Stimulated activated CD8-positive, alpha-beta memory T cell treated with anti-CD3 and anti-CD28 coated beads, Interleukin-15, amount 100 ng/mL, for 1 hour (primary cell): Measurements from ENCODE around the gene BICDL2.

Source experiments
- DNase-seq: peaks from one replicate; pipeline ENCODE4 v3.0.0-alpha.2; 2020; ENCODE audit warnings: low read depth

The BICDL2 gene

GRCh38 chr16:3046641-3047386 is 10.1 kb upstream of the BICDL2 start:
- no peak for DNase-seq

DNA sequence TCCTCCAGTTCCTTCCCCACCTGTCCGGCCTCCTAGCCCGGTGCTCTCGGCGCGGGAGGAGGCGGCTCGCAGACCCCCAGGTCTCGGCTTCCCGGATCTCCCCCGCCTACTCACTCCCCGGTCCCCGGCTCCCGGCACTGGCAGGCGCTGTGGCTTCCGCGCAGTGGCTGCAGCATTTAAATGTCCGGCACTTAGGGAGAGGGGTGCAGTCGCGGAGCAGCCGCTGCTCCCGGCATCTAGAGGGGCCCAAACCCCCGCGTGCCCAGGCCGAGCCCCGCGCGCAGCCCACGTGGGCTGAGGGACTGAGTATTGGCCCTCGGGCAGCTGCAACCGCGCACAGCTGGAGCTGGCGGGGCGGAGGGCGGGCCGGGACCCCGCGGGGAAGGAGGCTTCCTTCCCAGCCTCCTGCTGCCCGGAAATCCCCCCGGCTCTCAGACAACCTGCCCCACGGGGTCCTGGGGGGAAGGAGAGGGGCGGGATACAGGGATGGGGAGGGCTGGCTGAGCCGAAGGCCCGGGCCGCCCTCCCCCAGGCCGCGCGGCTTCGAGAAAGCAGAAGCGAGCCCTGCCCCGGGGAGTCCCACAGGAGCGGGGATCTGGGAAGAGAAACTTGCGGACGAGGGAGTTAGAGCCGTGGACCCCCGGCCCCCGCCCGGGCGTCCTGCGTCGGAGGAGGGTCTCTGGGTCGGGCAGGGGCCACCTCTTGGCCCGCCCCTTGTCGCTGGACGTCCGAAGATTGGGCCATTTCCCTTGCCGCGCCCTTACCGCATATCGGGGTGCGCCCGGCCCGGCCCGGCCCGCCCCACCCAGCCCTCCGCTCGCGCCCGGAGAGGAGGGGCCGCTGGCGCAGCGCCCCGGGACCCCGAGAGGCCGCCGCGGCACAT is 9.3 kb upstream of the BICDL2 start, which contains the start of gene MMP25:
TSS of gene MMP25 (plus strand) at position 804 of the 883 bp plus-strand sequence. CDS start 357 bp downstream, outside the sequence.
- no peak for DNase-seq

DNA sequence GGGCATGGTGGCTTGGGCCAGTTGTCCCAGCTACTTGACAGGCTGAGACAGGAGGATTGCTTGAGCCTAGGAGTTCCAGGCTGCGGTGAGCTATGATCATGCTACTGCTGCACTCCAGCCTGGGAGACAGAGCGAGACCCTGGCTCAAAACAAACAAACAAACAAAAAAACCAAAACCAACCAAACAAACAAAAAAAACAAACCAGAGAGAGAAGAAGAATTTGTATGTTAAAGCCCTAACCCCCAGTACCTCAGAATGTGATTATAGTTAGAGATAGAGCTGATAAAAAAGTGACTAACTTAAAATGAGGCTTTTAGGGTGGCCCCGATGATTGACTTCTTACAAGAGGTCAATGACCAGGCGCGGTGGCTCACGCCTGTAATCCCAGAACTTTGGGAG is 8.0 kb upstream of the BICDL2 start:
- DNase-seq = no peak

DNA sequence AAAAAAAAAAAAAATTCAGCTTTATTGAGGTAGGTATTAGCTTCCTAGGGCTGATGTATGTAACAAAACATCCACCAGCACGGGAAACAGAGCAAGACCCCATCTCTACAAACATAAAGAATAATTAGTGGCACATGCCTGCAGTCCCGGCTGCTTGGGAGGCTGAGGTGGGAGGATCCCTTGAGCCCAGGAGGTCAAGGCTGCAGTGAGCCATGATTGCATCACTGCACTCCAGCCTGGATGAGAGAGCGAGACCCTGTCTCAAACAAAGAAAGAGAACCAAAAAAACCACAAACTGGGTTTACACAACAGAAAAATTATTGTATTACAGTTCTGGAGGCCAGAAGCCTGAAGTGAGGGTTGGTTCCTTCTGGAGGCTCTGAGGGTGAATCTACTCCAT is 5.6 kb upstream of the BICDL2 start:
- DNase-seq = no peak

DNA sequence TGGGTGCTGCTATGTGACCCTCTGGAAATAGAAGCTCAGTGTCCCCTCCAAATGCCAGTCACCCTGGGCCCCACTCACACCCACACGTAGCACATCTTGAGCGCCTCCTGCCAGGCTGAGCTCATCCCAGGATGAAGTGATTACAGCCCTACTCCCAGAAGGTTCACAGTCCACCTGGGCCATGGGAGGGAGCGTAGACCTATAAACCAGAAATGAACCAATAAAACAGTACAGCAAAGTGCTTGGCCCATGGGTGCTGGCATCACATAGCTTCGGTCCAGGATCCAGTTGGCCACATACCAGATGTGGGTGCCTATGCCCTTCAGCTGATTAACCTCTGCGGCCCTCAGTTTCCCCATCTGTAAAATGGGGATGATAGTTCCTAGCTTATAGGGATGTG is 2.2 kb upstream of the BICDL2 start:
- no peak for DNase-seq

GRCh38 chr16:3038256-3038655 is 1.5 kb upstream of the BICDL2 start:
- DNase-seq = no peak

DNA sequence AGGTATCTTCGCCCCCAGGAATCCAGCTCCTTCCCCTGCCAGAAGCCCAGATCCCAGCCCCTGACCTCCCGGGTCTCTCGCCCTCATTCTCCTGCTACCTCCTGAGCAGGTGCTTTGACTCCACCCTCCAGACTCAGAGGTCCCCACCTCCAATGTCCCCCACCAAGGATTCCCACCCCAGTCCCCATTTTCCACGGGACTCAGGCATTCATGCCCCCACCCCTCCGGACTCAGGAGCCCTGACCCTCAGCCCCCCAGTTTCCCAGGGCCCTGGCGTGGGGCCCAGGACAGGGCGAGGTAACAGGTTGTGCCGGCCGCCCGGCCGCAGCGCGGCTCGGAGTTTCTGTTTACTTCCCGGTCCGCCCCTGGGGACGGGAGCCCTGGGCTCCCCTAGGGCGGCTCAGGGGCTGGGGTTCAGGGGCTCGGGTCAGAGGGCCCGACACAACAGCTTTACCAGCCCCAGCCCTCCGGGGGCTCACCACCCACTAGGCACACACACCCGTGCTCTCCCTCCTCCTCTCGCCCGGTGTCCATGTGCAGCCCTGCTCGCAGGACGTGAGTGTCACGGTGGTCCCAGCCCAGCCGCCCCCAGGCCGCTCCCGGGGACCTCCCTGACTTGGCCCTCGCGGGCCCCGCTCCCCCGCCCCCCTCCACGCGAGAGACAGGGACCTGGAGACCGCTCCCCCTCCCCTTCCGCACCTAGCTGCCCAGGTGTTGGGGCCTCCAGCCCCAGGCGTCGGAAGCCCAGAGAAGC is 595 bp downstream of the BICDL2 start:
- DNase-seq = no peak

GRCh38 chr16:3035289-3035971 is 1.3 kb downstream of the BICDL2 start:
- DNase-seq = no peak

DNA sequence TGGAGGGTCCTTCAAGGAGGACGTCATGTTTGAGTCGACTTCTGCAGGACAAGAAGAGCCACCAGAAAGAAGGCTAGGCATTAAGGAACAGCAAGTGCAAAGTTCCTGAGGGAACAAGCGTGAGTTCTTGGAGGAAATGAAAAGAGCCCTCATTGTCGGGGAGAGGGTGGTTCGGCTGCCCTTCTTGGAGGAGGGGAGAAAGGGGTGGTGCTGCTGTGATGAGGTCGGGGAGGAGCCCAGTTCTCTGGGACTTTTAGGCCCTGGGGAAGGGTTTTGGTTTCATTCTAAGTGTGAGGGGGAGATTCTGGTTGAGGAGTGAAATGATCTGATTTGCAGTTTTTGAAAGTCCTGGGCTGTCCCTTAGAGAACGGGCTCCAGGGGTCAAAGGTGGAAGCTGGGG is 4.1 kb downstream of the BICDL2 start:
- no peak for DNase-seq

GRCh38 chr16:3030222-3031212 is 6.2 kb downstream of the BICDL2 start:
- no peak for DNase-seq

GRCh38 chr16:3029491-3030221 is 7.1 kb downstream of the BICDL2 start:
- no peak for DNase-seq

- no peak for DNase-seq
Observed at GRCh38 chr16:3028716-3029319, 7.9 kb downstream of the BICDL2 start.

DNA sequence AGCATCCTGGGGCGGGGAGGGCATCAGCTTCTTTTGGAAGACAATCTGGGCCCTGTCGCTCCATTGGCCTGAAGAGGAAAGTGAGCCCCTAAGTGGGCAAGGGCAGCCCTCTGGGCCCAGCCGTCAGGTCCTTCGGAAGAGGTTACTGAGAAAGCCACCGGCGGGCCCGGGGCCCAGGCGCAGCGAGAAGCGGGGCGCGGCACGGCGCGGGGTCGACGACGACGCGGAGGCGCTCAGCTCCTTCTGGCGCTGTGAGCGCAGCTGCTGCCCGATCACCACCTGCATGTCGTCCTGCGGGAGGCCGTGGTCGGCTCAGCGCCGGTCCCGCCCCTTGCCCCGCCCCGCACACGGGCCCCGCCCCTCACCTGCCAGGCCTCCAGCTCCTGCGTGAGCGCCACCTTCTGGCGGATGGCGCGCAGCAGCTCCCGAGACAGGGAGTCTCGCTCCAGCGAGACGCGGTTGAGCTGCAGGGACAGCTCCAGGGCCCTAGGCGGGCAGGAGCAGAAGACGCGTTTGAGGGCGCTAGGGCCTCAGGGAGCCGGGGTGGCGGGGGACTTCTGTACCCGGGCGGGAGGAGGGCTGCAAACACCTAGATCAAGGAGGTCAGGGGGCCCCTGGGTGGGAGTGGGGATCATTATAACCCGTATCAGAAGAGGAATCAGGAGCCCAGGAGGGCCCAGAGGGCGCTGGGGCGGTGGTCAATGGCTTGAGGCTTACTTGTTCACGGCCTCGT is 8.6 kb downstream of the BICDL2 start:
- DNase-seq = peak; percentile 80

GRCh38 chr16:3027489-3027795 is 9.3 kb downstream of the BICDL2 start:
- DNase-seq = no peak

DNA sequence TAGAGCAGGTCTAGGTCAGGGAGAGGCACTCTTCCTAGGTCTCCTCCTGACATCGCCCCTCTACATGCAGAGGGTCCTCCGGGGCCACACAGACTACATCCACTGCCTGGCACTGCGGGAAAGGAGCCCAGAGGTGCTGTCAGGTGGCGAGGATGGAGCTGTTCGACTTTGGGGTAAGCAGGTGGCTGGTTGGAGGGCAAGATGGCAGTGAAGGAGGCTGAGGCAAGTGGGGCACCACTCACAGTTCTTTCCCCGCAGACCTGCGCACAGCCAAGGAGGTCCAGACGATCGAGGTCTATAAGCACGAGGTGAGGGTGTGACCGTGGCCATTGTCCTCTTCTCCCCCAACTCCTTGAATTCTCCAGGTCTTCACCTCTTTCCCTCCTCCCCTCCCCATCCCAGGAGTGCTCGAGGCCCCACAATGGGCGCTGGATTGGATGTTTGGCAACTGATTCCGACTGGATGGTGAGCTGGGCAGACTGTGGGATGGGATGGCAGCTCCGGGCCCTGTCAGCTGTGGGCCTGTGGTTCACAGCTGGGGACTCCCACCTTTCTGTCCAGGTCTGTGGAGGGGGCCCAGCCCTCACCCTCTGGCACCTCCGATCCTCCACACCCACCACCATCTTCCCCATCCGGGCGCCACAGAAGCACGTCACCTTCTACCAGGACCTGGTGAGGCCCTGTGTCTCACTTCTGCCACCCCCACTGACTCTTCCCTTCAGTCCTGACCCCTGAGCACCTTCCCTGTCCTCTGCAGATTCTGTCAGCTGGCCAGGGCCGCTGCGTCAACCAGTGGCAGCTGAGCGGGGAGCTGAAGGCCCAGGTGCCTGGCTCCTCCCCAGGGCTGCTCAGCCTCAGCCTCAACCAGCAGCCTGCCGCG is 9.9 kb downstream of the BICDL2 start:
- DNase-seq = no peak

DNA sequence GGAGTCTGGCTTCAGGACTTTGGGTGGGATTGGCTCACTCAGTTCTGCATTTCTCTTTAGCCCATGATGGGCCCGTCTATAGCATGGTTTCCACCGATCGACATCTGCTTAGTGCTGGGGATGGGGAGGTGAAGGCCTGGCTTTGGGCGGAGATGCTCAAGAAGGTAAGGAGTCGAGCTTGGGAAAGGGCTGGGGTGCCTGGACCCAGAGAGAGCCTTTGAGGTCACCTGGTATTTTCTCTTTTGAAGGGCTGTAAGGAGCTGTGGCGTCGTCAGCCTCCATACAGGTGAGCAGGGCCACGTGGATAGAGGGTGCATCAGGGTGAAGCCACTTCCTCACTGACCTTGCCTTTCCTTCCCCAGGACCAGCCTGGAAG is 10.8 kb downstream of the BICDL2 start:
- DNase-seq = no peak

GRCh38 chr16:3025032-3026002 is 11.4 kb downstream of the BICDL2 start:
- DNase-seq = no peak
